Nephron (organoid): ENCODE data around the gene KRTAP10-10.
"Not testable (repeated sequence)": the region's sequence is repeated elsewhere in the genome, so short reads cannot be mapped to it uniquely, and the experiment has no call there.

Source experiments
- H3K27ac Mint-ChIP-seq, 3 experiments: 2 replicates each; pipeline ENCODE4 v1.8.0; 2020; ENCODE audit warnings: mixed read lengths in 3 of 3, mild to moderate bottlenecking in 2 of 3, moderate library complexity in 1 of 3
- H3K27me3 Mint-ChIP-seq: 2 replicates; pipeline ENCODE4 v1.8.0; 2021; ENCODE audit warnings: low read depth, mild to moderate bottlenecking, moderate library complexity, mixed read lengths
- H3K36me3 Mint-ChIP-seq: 2 replicates; pipeline ENCODE4 v1.8.0; 2020; ENCODE audit warnings: low read depth, mixed read lengths
- H3K4me1 Mint-ChIP-seq: 2 replicates; pipeline ENCODE4 v1.8.0; 2020; ENCODE audit warnings: mixed read lengths
- H3K4me3 Mint-ChIP-seq, 3 experiments: 2 replicates each; pipeline ENCODE4 v1.8.0; 2020; ENCODE audit warnings: mild to moderate bottlenecking in 3 of 3, mixed read lengths in 3 of 3, moderate library complexity in 2 of 3
- H3K9me3 Mint-ChIP-seq: 2 replicates; pipeline ENCODE4 v1.8.0; 2020; ENCODE audit warnings: mixed read lengths
- TF ChIP-seq, protein P1 (sequence below), 3 experiments: fragments of 200-600 bp; sonication (generic); IDR thresholded peaks; one replicate each; pipeline ENCODE4 v1.5.0; 2021; ENCODE audit warnings: antibody characterized with exemption in 3 of 3; ENCODE audit not compliant: unreplicated experiment in 3 of 3

KRTAP10-10 gene

DNA sequence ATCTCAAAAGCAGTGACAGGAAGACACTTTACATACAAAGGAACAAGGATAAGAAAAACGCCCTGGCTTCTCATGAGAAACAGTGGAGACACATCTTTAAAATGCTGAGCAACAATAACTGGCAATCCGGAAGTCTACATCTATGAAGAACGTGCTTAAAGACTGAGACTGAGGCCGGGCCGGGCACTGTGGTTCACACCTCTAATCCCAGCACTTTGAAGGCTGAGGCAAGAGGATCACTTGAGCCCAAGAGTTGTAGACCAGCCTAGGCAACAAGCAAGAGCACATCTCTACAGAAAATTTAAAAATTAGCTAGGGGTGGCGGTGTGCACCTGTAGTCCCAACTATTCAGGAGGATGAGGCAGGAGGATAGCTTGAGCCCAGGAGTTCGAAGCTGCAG is 46.9 kb downstream of the KRTAP10-10 start:
- H3K27me3 Mint-ChIP-seq: peaks cover 60% of the 10 kb centered on the region
- TF ChIP-seq, protein P1, sequence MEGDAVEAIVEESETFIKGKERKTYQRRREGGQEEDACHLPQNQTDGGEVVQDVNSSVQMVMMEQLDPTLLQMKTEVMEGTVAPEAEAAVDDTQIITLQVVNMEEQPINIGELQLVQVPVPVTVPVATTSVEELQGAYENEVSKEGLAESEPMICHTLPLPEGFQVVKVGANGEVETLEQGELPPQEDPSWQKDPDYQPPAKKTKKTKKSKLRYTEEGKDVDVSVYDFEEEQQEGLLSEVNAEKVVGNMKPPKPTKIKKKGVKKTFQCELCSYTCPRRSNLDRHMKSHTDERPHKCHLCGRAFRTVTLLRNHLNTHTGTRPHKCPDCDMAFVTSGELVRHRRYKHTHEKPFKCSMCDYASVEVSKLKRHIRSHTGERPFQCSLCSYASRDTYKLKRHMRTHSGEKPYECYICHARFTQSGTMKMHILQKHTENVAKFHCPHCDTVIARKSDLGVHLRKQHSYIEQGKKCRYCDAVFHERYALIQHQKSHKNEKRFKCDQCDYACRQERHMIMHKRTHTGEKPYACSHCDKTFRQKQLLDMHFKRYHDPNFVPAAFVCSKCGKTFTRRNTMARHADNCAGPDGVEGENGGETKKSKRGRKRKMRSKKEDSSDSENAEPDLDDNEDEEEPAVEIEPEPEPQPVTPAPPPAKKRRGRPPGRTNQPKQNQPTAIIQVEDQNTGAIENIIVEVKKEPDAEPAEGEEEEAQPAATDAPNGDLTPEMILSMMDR (IDR thresholded peaks at IDR 0.05; ENCODE audit: unreplicated experiment in 3 of 3): no peak
- no peak overlapping the region for H3K27ac Mint-ChIP-seq
- no peak overlapping the region for H3K4me3 Mint-ChIP-seq
- no peaks in the 10 kb centered on the region for H3K9me3 Mint-ChIP-seq
- no peaks in the 10 kb centered on the region for H3K36me3 Mint-ChIP-seq
- H3K4me1 Mint-ChIP-seq: peaks cover 17% of the 10 kb centered on the region

- Mint-ChIP-seq H3K27ac (no peak overlapping the region), H3K27me3 (peaks cover 56% of the 10 kb centered on the region), H3K4me1 (peaks cover 17% of the 10 kb centered on the region), H3K9me3 (no peaks in the 10 kb centered on the region), H3K36me3 (no peaks in the 10 kb centered on the region), H3K4me3 (no peak overlapping the region)
- TF ChIP-seq, protein P1 (IDR thresholded peaks at IDR 0.05; ENCODE audit: unreplicated experiment in 3 of 3): no peak
Observed at GRCh38 chr21:44684483-44684882, 47.3 kb downstream of the KRTAP10-10 start.

DNA sequence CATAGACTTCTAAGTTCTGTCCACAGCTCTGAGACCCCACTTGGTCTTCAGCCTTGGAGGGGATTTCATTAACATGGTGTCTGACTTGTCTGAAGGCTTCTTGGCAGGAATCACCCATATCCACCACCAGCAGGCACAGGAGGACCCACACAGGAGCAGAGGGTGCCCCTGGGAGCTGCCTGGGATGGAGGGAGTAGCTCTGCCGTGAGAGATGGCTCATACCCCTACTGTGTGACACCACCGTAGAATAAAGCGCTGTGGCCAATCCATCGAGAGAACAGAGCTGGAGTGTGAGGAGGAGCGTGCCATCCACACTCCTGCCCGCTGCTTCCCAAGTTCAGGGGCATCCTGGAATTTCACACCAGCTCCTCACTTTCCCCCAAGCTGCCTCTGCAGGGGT is 47.9 kb downstream of the KRTAP10-10 start:
- H3K9me3 Mint-ChIP-seq, H3K4me3 Mint-ChIP-seq, H3K27ac Mint-ChIP-seq, H3K36me3 Mint-ChIP-seq: not testable (repeated sequence)
- peaks cover 54% of the 10 kb centered on the region for H3K27me3 Mint-ChIP-seq
- peaks cover 20% of the 10 kb centered on the region for H3K4me1 Mint-ChIP-seq

DNA sequence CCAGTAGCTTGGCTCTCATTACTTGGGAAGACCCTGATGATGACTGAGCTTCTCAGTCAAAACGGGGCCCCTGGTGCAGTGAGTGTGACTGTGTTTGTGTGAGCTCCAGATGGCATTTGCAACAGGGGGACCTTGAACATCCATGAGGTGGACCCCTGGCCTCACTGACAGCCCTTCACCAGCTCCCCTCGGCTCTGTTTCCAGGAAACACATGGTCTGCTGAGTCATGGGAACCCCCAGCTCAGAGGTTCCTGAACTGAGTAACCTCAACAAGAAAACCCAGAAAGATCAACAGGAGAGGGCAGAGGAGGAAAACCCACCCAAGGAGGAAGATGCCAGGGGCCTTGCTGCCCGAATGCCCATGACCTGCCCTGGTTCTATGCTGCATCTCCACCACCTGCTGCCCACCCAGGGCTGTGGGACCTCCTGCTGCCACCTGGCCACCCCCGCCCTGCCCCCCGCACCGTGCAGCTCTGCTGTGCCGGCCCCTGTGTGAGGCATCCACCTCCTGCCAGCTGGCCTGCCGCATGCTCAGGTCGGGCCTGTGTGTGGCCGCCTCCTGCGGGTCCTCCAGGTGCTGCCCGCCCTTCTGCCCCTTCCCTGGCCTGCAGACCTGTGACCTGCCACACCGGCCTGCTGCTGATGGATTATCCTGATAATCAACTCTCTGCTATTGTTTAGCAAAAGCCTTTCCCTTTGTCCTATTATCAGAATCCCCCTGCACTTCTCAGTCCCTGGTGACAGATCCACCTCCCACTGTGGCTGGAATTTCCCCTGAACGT is 49.0 kb downstream of the KRTAP10-10 start:
- no peak overlapping the region for H3K27ac Mint-ChIP-seq
- TF ChIP-seq, protein P1 (IDR thresholded peaks at IDR 0.05; ENCODE audit: unreplicated experiment in 3 of 3): no peak
- H3K27me3 Mint-ChIP-seq: peaks cover 52% of the 10 kb centered on the region
- H3K9me3 Mint-ChIP-seq: no peaks in the 10 kb centered on the region
- no peaks in the 10 kb centered on the region for H3K36me3 Mint-ChIP-seq
- no peak overlapping the region for H3K4me3 Mint-ChIP-seq
- H3K4me1 Mint-ChIP-seq: peaks cover 23% of the 10 kb centered on the region

DNA sequence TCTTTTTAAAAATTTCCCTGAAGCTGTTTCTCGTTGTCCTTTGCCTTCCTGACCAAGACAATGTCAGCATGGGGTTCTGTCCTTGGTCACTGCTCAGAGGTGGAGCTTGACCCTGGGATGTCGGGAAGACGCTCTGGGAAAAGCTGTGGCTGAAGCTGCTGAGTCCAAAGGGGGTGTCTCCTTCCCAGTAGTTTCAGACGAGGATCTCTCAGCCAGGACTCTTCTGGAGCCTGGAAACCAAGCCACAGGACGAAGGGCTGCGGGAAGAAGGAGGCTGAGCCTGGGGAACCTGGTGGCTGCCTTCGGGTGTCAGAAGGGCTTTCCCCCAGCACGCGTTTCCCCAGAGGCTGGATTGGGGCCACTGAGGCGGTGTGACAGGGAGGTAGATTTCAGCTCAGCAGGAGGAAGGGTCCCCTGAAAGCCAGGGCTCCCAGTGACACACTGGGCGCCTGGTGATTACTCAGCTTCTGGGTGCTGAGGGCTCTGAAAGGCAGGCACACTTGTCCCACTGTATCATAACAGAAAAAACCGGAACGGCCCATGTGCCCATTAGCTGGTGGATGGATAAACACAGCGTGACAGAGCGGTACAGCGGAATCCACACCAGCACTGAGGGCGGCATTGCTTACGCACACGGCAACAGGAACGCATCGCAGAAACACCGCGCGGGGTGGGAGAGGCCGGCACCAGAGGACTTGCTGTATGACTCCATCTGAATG is 49.8 kb downstream of the KRTAP10-10 start:
- Mint-ChIP-seq H3K4me3 (peak overlapping the region in 1 of 3 experiments; percentile 12), H3K9me3 (peaks cover 4% of the 10 kb centered on the region), H3K27me3 (peaks cover 51% of the 10 kb centered on the region), H3K27ac (no peak overlapping the region), H3K36me3 (no peaks in the 10 kb centered on the region), H3K4me1 (peaks cover 23% of the 10 kb centered on the region)
- TF ChIP-seq, protein P1 (IDR thresholded peaks at IDR 0.05; ENCODE audit: unreplicated experiment in 3 of 3): no peak

DNA sequence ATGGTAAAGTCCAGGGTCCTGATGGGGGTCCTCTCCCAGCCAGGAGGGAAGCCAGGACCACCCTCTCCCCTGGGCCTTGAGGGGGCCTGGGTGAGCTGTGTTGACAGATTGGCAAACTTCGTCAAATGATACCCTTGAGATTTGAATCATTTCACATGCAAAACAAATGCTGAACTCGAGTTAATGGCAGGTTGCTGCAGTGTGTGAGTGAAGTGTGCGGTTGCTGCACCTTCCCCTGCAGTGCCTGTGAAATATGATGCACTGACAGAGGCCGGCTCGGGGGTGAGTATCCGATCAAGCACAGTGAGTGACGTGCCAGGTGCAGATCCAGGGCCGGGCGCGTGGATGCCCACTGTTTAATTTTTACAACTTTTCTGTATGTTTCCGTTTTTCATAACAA is 50.5 kb downstream of the KRTAP10-10 start:
- H3K4me1 Mint-ChIP-seq: peaks cover 23% of the 10 kb centered on the region
- H3K27me3 Mint-ChIP-seq: peaks cover 51% of the 10 kb centered on the region
- TF ChIP-seq, protein P1 (IDR thresholded peaks at IDR 0.05; ENCODE audit: unreplicated experiment in 3 of 3): no peak
- peak overlapping the region in 2 of 3 experiments; percentile 23 to 53 for H3K27ac Mint-ChIP-seq
- peak overlapping the region in 1 of 3 experiments; percentile 12 for H3K4me3 Mint-ChIP-seq
- no peaks in the 10 kb centered on the region for H3K36me3 Mint-ChIP-seq
- H3K9me3 Mint-ChIP-seq: peaks cover 9% of the 10 kb centered on the region
